ENCODE results near the gene LPCAT3. TPM values are rescaled to one million over a fixed set of nuclear protein-coding genes. Genes with fewer than 3 reads are reported as not detected.

The LPCAT3 gene
- total RNA-seq, 1 donor from 2014 or later, result 44.6 TPM

- TF ChIP-seq, protein P1, sequence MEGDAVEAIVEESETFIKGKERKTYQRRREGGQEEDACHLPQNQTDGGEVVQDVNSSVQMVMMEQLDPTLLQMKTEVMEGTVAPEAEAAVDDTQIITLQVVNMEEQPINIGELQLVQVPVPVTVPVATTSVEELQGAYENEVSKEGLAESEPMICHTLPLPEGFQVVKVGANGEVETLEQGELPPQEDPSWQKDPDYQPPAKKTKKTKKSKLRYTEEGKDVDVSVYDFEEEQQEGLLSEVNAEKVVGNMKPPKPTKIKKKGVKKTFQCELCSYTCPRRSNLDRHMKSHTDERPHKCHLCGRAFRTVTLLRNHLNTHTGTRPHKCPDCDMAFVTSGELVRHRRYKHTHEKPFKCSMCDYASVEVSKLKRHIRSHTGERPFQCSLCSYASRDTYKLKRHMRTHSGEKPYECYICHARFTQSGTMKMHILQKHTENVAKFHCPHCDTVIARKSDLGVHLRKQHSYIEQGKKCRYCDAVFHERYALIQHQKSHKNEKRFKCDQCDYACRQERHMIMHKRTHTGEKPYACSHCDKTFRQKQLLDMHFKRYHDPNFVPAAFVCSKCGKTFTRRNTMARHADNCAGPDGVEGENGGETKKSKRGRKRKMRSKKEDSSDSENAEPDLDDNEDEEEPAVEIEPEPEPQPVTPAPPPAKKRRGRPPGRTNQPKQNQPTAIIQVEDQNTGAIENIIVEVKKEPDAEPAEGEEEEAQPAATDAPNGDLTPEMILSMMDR (IDR thresholded peaks at IDR 0.05; ENCODE audit: unreplicated experiment), result no peak
- Mint-ChIP-seq H3K27me3 (ENCODE audit: low read depth) (no peaks in the 10 kb centered on the region), H3K4me3 (no peak within 1 kb of the TSS), H3K36me3 (no peaks in the 10 kb centered on the region), H3K27ac (no peak within 1 kb of the TSS), H3K4me1 (peaks cover 11% of the 10 kb centered on the region), H3K9me3 (no peaks in the 10 kb centered on the region)
- DNase-seq (ENCODE audit: low spot score in 2 of 2, unreplicated experiment in 2 of 2), result no peak
These were observed 67.3 kb downstream of the LPCAT3 start, which contains the start of gene PTPN6 for GRCh38 chr12:6950811-6951540. Gene PTPN6 (plus strand): TSS chr12:6951356. CDS start chr12:6951513, 157 bp downstream.

GRCh38 chr12:6950401-6950801 lies 67.9 kb downstream of the LPCAT3 start:
- Mint-ChIP-seq H3K4me1 (peaks cover 17% of the 10 kb centered on the region), H3K4me3 (no peak overlapping the region), H3K27ac (no peak overlapping the region), H3K27me3 (ENCODE audit: low read depth) (no peaks in the 10 kb centered on the region), H3K36me3 (no peaks in the 10 kb centered on the region), H3K9me3 (no peaks in the 10 kb centered on the region)
- TF ChIP-seq, protein P1 (IDR thresholded peaks at IDR 0.05; ENCODE audit: unreplicated experiment), result no peak
- DNase-seq (ENCODE audit: low spot score in 2 of 2, unreplicated experiment in 2 of 2), result no peak

GRCh38 chr12:6948873-6949594 lies 69.2 kb downstream of the LPCAT3 start:
- Mint-ChIP-seq H3K9me3 (no peaks in the 10 kb centered on the region), H3K36me3 (no peaks in the 10 kb centered on the region), H3K4me3 (no peak overlapping the region), H3K27me3 (ENCODE audit: low read depth) (no peaks in the 10 kb centered on the region), H3K4me1 (peaks cover 27% of the 10 kb centered on the region), H3K27ac (no peak overlapping the region)
- no peak for DNase-seq (ENCODE audit: low spot score in 2 of 2, unreplicated experiment in 2 of 2)
- TF ChIP-seq, protein P1 (IDR thresholded peaks at IDR 0.05; ENCODE audit: unreplicated experiment), result no peak

- no peak overlapping the region for H3K4me3 Mint-ChIP-seq
- TF ChIP-seq, protein P1 (IDR thresholded peaks at IDR 0.05; ENCODE audit: unreplicated experiment), result no peak
- H3K4me1 Mint-ChIP-seq, result peaks cover 34% of the 10 kb centered on the region
- no peaks in the 10 kb centered on the region for H3K36me3 Mint-ChIP-seq
- no peak for DNase-seq (ENCODE audit: low spot score in 2 of 2, unreplicated experiment in 2 of 2)
- H3K27me3 Mint-ChIP-seq (ENCODE audit: low read depth), result no peaks in the 10 kb centered on the region
- no peaks in the 10 kb centered on the region for H3K9me3 Mint-ChIP-seq
- H3K27ac Mint-ChIP-seq, result no peak overlapping the region
These were observed 70.7 kb downstream of the LPCAT3 start for GRCh38 chr12:6947615-6948014.

DNA sequence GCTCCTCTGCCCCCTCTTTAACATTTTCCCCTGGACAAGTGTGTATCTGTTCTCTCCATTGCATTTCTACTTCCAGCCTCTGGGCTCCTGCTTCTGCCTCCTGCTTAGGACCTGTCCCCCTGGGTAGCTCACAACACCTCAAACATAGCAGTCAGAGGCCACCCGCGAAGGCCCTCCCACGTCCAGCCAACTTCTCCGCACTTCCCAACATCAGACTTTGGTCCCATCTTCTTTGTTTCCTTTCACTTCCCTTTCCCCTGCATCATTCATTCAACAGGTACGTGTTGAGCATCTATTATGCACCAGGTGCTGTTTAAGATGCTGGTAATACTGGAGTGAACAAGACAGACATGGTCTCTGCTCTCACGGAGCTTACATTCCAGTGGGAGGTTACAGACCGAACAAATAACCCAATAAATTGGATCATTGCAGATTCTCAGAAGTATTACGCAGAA lies 71.3 kb downstream of the LPCAT3 start:
- TF ChIP-seq, protein P1 (IDR thresholded peaks at IDR 0.05; ENCODE audit: unreplicated experiment), result no peak
- no peaks in the 10 kb centered on the region for H3K36me3 Mint-ChIP-seq

More for the DNA sequence above, 71.3 kb downstream of the LPCAT3 start:
- Mint-ChIP-seq H3K27ac (peak overlapping the region; percentile 68), H3K9me3 (no peaks in the 10 kb centered on the region), H3K4me1 (peaks cover 34% of the 10 kb centered on the region), H3K4me3 (peak overlapping the region; percentile 94), H3K27me3 (ENCODE audit: low read depth) (no peaks in the 10 kb centered on the region)
- DNase-seq (ENCODE audit: low spot score in 2 of 2, unreplicated experiment in 2 of 2), result no peak
